Measurements from ENCODE around the gene PMPCA.

PMPCA gene

GRCh38 chr9:136438548-136439480, 28.4 kb downstream of the PMPCA start:
- Histone ChIP-seq H3K4me3 (ENCODE audit: low read depth, low read length, poor library complexity, severe bottlenecking) (peak overlapping the region; percentile 75), H3K9me3 (ENCODE audit: low read length) (no peaks in the 10 kb centered on the region), H3K27me3 (ENCODE audit: insufficient read depth, low read length) (no peaks in the 10 kb centered on the region), H3K79me2 (ENCODE audit: insufficient read depth, low read length) (no peaks in the 10 kb centered on the region), H3K4me1 (ENCODE audit: insufficient read depth, low read length, severe bottlenecking) (peaks cover 30% of the 10 kb centered on the region), H3K4me2 (ENCODE audit: low read length) (peak overlapping the region; percentile 94), H3K9ac (ENCODE audit: low read length) (peak overlapping the region; percentile 81), H4K20me1 (ENCODE audit: insufficient read depth, low read length) (no peaks in the 10 kb centered on the region), H3K9me2 (ENCODE audit: low read depth, low read length) (no peaks in the 10 kb centered on the region), H3F3A (ENCODE audit: insufficient read depth, low read length) (no peaks in the 10 kb centered on the region), H3K27ac (ENCODE audit: low read depth, low read length, poor library complexity, severe bottlenecking) (no peak overlapping the region), H2AFZ (ENCODE audit: low read length) (no peak overlapping the region), H3K36me3 (ENCODE audit: insufficient read depth, low read length) (peaks cover 28% of the 10 kb centered on the region)
- TF ChIP-seq EZH2 (IDR thresholded peaks at IDR 0.05; ENCODE audit: borderline replicate concordance, low read length): no peak
- no peak for TF ChIP-seq CTCF (IDR thresholded peaks at IDR 0.05; ENCODE audit: low read length)

GRCh38 chr9:136439481-136440408, 29.3 kb downstream of the PMPCA start, which contains the start of gene INPP5E:
INPP5E (minus strand) TSS chr9:136439845; CDS start chr9:136439419, 426 bp downstream.
- TF ChIP-seq CTCF (IDR thresholded peaks at IDR 0.05; ENCODE audit: low read length): peak; percentile 37
- no peak for TF ChIP-seq EZH2 (IDR thresholded peaks at IDR 0.05; ENCODE audit: borderline replicate concordance, low read length)
- Histone ChIP-seq H2AFZ (ENCODE audit: low read length) (no peak within 1 kb of the TSS), H3K27ac (ENCODE audit: low read depth, low read length, poor library complexity, severe bottlenecking) (no peak within 1 kb of the TSS), H3K27me3 (ENCODE audit: insufficient read depth, low read length) (no peaks in the 10 kb centered on the region), H3F3A (ENCODE audit: insufficient read depth, low read length) (no peaks in the 10 kb centered on the region), H3K4me1 (ENCODE audit: insufficient read depth, low read length, severe bottlenecking) (peaks cover 30% of the 10 kb centered on the region), H4K20me1 (ENCODE audit: insufficient read depth, low read length) (no peaks in the 10 kb centered on the region), H3K4me2 (ENCODE audit: low read length) (peak within 1 kb of the TSS; percentile 94), H3K9me3 (ENCODE audit: low read length) (no peaks in the 10 kb centered on the region), H3K9ac (ENCODE audit: low read length) (peak within 1 kb of the TSS; percentile 81), H3K79me2 (ENCODE audit: insufficient read depth, low read length) (no peaks in the 10 kb centered on the region), H3K36me3 (ENCODE audit: insufficient read depth, low read length) (peaks cover 36% of the 10 kb centered on the region), H3K9me2 (ENCODE audit: low read depth, low read length) (no peaks in the 10 kb centered on the region), H3K4me3 (ENCODE audit: low read depth, low read length, poor library complexity, severe bottlenecking) (peak within 1 kb of the TSS; percentile 75)

GRCh38 chr9:136441191-136441680, 30.8 kb downstream of the PMPCA start:
- H3K9ac ChIP-seq (ENCODE audit: low read length): no peak overlapping the region

More at GRCh38 chr9:136441191-136441680, 30.8 kb downstream of the PMPCA start:
- H3K4me3 ChIP-seq (ENCODE audit: low read depth, low read length, poor library complexity, severe bottlenecking): no peak overlapping the region
- no peaks in the 10 kb centered on the region for H4K20me1 ChIP-seq (ENCODE audit: insufficient read depth, low read length)
- H3K4me1 ChIP-seq (ENCODE audit: insufficient read depth, low read length, severe bottlenecking): peaks cover 30% of the 10 kb centered on the region
- peaks cover 51% of the 10 kb centered on the region for H3K36me3 ChIP-seq (ENCODE audit: insufficient read depth, low read length)
- TF ChIP-seq EZH2 (IDR thresholded peaks at IDR 0.05; ENCODE audit: borderline replicate concordance, low read length) (no peak), CTCF (IDR thresholded peaks at IDR 0.05; ENCODE audit: low read length) (no peak)
- no peaks in the 10 kb centered on the region for H3K9me2 ChIP-seq (ENCODE audit: low read depth, low read length)
- H3K9me3 ChIP-seq (ENCODE audit: low read length): no peaks in the 10 kb centered on the region
- no peak overlapping the region for H3K27ac ChIP-seq (ENCODE audit: low read depth, low read length, poor library complexity, severe bottlenecking)
- H3K27me3 ChIP-seq (ENCODE audit: insufficient read depth, low read length): no peaks in the 10 kb centered on the region
- H3K4me2 ChIP-seq (ENCODE audit: low read length): no peak overlapping the region
- no peaks in the 10 kb centered on the region for H3K79me2 ChIP-seq (ENCODE audit: insufficient read depth, low read length)
- no peaks in the 10 kb centered on the region for H3F3A ChIP-seq (ENCODE audit: insufficient read depth, low read length)
- no peak overlapping the region for H2AFZ ChIP-seq (ENCODE audit: low read length)

All from OCI-LY1 (cell line).